HepG2 (cell line): ENCODE results near the gene NBL1. TPM values are rescaled to one million over a fixed set of nuclear protein-coding genes. Genes with fewer than 3 reads are reported as not detected.

Experiments used
- BCL6 ChIP-seq: IDR thresholded peaks from 2 replicates; pipeline ENCODE4 v1.6.1; 2016; ENCODE audit warnings: missing genetic modification reagents, missing compliant biosample characterization
- EEA1 ChIP-seq: sonication (generic); formaldehyde crosslinking; IDR thresholded peaks from 2 replicates; pipeline ENCODE4 v1.5.1; 2020; ENCODE audit warnings: mild to moderate bottlenecking, missing genetic modification reagents, borderline replicate concordance
- FOXJ3 ChIP-seq: sonication (generic); formaldehyde crosslinking; IDR thresholded peaks from 2 replicates; pipeline ENCODE4 v1.4.0; 2020; ENCODE audit warnings: missing genetic modification reagents, mild to moderate bottlenecking, borderline replicate concordance
- HNRNPLL ChIP-seq: fragments of 200-400 bp; formaldehyde crosslinking; IDR thresholded peaks from 2 replicates; pipeline ENCODE4 v1.6.1; 2017; ENCODE audit warnings: mild to moderate bottlenecking, low read depth, low read length; ENCODE audit not compliant: poor library complexity, severe bottlenecking
- KAT2B ChIP-seq: fragments of 150-350 bp; IDR thresholded peaks from 2 replicates; pipeline ENCODE4 v1.6.1; 2014; ENCODE audit warnings: low read depth, low read length, borderline replicate concordance
- PHF20 ChIP-seq: sonication (generic); formaldehyde crosslinking; IDR thresholded peaks from 2 replicates; pipeline ENCODE4 v1.5.0; 2020; ENCODE audit warnings: mild to moderate bottlenecking, missing genetic modification reagents
- POLR2AphosphoS5 ChIP-seq: IDR thresholded peaks from 2 replicates; pipeline ENCODE4 v1.6.1; 2012; ENCODE audit warnings: low read depth, low read length
- SALL2 ChIP-seq: sonication (generic); formaldehyde crosslinking; IDR thresholded peaks from 2 replicates; pipeline ENCODE4 v1.8.1; 2023; ENCODE audit warnings: mild to moderate bottlenecking, missing genetic modification reagents, inconsistent platforms
- TBP ChIP-seq: sonication (generic); formaldehyde crosslinking; IDR thresholded peaks from 2 replicates; pipeline ENCODE4 v1.5.0; 2020; ENCODE audit warnings: missing genetic modification reagents
- ZKSCAN8 ChIP-seq: IDR thresholded peaks from 2 replicates; pipeline ENCODE4 v1.6.1; 2016; ENCODE audit warnings: borderline replicate concordance, missing genetic modification reagents, missing compliant biosample characterization
- ZNF224 ChIP-seq: sonication (generic); formaldehyde crosslinking; IDR thresholded peaks from 2 replicates; pipeline ENCODE4 v1.5.0; 2020; ENCODE audit warnings: mild to moderate bottlenecking, missing genetic modification reagents
- ZNF563 ChIP-seq: sonication (generic); formaldehyde crosslinking; IDR thresholded peaks from 2 replicates; pipeline ENCODE4 v1.8.0; 2022; ENCODE audit warnings: mild to moderate bottlenecking, moderate library complexity, missing genetic modification reagents
- ZNF879 ChIP-seq: sonication (generic); formaldehyde crosslinking; IDR thresholded peaks from 2 replicates; pipeline ENCODE4 v1.8.1; 2023; ENCODE audit warnings: missing genetic modification reagents
- polyA plus RNA-seq, 8 experiments: library from polyadenylated mRNA; depleted of rRNA in 3 of 8; stranded (reverse) in 7 of 8; unstranded in 1 of 8; fragments of >200 nt; fragmentation: Illumina TruSeq in 4 of 8; extraction: Trizol in 4 of 8; gene quantifications; 2 replicates each; pipeline versions ENCODE4 v1.2.1 to v1.2.3, GENCODE V29; 2011 to 2016; ENCODE audit warnings: low read depth in 4 of 8, missing spikeins in 1 of 8, mixed read lengths in 1 of 8; ENCODE audit not compliant: insufficient read depth in 1 of 8
- total RNA-seq, 5 experiments: library from RNA; depleted of rRNA; stranded (reverse); fragments of >200 nt; fragmentation: Illumina TruSeq; extraction: Trizol; gene quantifications; 2 replicates each; pipeline ENCODE4 v1.2.3, GENCODE V29; 2016; ENCODE audit warnings: low read depth in 1 of 5
- TF ChIP-seq, protein P1 (sequence below): sonication (generic); formaldehyde crosslinking; IDR thresholded peaks from 2 replicates; pipeline ENCODE4 v1.4.0; 2020; ENCODE audit warnings: missing genetic modification reagents
- TF ChIP-seq, protein P2 (sequence below): sonication (generic); formaldehyde crosslinking; IDR thresholded peaks from 2 replicates; pipeline ENCODE4 v1.8.1; 2022; ENCODE audit warnings: mild to moderate bottlenecking, missing genetic modification reagents
- TF ChIP-seq, protein P3 (sequence below): conservative IDR thresholded peaks from 2 replicates; pipeline ENCODE4 v1.6.1; 2018; ENCODE audit warnings: missing genetic modification reagents
- TF ChIP-seq, protein P4 (sequence below): sonication (generic); formaldehyde crosslinking; IDR thresholded peaks from 2 replicates; pipeline ENCODE4 v1.8.0; 2022; ENCODE audit warnings: mild to moderate bottlenecking, missing genetic modification reagents, moderate library complexity

The NBL1 gene
- total and polyA plus RNA-seq, 2 of the 13 experiments (the other 11 are each of a cell fraction or from before 2014, with no cell fraction given), result 2.7 to 13.8 TPM

DNA sequence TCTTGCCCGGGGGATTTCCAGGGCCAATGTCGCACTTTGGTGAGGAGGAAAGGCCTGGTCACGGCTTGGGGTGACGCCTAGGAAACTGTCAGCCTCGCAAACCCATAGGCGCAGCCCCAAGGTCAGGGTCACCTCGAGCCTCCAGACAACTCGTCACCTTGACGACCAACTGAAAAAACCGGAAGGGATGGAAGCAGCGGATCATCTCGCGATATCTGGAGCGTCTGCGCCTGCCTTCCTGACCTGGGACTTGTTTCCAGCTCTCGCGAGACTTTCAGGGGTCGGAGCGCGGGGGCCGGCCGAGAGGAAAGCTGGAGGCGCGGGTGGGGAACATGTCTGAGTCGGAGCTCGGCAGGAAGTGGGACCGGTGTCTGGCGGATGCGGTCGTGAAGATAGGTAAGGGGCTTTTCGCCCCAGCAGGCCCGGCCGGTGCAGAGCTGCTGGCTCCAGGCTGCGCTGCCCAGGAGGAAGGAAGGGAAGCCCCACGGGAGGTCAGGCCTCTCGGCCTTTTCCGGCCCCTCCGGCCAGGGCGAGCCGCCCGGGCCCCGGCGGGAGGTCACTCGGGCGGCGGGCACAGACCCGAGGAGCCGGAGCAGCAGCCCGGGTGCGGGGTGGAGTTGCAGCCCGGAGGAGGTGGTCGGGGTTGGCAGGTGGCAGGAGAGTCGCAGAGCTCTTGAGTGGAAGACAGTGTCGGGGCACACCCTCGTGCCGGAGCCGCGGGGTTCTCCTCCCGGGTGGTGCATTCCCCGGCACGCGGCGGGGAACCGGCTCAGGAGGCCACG, 47.2 kb upstream of the NBL1 start (continued):
- TF ChIP-seq, protein P1, sequence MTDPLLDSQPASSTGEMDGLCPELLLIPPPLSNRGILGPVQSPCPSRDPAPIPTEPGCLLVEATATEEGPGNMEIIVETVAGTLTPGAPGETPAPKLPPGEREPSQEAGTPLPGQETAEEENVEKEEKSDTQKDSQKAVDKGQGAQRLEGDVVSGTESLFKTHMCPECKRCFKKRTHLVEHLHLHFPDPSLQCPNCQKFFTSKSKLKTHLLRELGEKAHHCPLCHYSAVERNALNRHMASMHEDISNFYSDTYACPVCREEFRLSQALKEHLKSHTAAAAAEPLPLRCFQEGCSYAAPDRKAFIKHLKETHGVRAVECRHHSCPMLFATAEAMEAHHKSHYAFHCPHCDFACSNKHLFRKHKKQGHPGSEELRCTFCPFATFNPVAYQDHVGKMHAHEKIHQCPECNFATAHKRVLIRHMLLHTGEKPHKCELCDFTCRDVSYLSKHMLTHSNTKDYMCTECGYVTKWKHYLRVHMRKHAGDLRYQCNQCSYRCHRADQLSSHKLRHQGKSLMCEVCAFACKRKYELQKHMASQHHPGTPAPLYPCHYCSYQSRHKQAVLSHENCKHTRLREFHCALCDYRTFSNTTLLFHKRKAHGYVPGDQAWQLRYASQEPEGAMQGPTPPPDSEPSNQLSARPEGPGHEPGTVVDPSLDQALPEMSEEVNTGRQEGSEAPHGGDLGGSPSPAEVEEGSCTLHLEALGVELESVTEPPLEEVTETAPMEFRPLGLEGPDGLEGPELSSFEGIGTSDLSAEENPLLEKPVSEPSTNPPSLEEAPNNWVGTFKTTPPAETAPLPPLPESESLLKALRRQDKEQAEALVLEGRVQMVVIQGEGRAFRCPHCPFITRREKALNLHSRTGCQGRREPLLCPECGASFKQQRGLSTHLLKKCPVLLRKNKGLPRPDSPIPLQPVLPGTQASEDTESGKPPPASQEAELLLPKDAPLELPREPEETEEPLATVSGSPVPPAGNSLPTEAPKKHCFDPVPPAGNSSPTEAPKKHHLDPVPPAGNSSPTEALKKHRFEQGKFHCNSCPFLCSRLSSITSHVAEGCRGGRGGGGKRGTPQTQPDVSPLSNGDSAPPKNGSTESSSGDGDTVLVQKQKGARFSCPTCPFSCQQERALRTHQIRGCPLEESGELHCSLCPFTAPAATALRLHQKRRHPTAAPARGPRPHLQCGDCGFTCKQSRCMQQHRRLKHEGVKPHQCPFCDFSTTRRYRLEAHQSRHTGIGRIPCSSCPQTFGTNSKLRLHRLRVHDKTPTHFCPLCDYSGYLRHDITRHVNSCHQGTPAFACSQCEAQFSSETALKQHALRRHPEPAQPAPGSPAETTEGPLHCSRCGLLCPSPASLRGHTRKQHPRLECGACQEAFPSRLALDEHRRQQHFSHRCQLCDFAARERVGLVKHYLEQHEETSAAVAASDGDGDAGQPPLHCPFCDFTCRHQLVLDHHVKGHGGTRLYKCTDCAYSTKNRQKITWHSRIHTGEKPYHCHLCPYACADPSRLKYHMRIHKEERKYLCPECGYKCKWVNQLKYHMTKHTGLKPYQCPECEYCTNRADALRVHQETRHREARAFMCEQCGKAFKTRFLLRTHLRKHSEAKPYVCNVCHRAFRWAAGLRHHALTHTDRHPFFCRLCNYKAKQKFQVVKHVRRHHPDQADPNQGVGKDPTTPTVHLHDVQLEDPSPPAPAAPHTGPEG (CRISPR knock-in tag), result no peak; the same call in 1 of the 2 replicates
- no peak; the same call in none of the 2 replicates for TF ChIP-seq BCL6
- peak; percentile 81 for TF ChIP-seq POLR2AphosphoS5
- TF ChIP-seq PHF20 (CRISPR knock-in tag), result peak; percentile 75
- TF ChIP-seq ZNF224 (CRISPR knock-in tag), result peak; percentile 66
- no peak for TF ChIP-seq ZNF879
- TF ChIP-seq KAT2B, result no peak
- TF ChIP-seq, protein P2, sequence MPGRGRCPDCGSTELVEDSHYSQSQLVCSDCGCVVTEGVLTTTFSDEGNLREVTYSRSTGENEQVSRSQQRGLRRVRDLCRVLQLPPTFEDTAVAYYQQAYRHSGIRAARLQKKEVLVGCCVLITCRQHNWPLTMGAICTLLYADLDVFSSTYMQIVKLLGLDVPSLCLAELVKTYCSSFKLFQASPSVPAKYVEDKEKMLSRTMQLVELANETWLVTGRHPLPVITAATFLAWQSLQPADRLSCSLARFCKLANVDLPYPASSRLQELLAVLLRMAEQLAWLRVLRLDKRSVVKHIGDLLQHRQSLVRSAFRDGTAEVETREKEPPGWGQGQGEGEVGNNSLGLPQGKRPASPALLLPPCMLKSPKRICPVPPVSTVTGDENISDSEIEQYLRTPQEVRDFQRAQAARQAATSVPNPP (CRISPR knock-in tag), result no peak; the same call in 1 of the 2 replicates
- no peak; the same call in 1 of the 2 replicates for TF ChIP-seq ZKSCAN8 (CRISPR knock-in tag)
- peak; percentile 76 for TF ChIP-seq ZNF563
- TF ChIP-seq, protein P3, sequence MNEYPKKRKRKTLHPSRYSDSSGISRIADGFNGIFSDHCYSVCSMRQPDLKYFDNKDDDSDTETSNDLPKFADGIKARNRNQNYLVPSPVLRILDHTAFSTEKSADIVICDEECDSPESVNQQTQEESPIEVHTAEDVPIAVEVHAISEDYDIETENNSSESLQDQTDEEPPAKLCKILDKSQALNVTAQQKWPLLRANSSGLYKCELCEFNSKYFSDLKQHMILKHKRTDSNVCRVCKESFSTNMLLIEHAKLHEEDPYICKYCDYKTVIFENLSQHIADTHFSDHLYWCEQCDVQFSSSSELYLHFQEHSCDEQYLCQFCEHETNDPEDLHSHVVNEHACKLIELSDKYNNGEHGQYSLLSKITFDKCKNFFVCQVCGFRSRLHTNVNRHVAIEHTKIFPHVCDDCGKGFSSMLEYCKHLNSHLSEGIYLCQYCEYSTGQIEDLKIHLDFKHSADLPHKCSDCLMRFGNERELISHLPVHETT, result no peak; the same call in 1 of the 2 replicates
- TF ChIP-seq FOXJ3 (CRISPR knock-in tag), result 0 out of 2 replicates have a peak, but pooled peaks have one; percentile 33
- TF ChIP-seq, protein P4, sequence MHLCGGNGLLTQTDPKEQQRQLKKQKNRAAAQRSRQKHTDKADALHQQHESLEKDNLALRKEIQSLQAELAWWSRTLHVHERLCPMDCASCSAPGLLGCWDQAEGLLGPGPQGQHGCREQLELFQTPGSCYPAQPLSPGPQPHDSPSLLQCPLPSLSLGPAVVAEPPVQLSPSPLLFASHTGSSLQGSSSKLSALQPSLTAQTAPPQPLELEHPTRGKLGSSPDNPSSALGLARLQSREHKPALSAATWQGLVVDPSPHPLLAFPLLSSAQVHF, result no peak
- TF ChIP-seq SALL2, result no peak
- no peak for TF ChIP-seq EEA1
- peak; percentile 61 for TF ChIP-seq HNRNPLL
- TF ChIP-seq TBP (CRISPR knock-in tag), result no peak
